Spleen (tissue), 11 donors: ENCODE results near the gene UHRF1. TPM values are rescaled to one million over a fixed set of nuclear protein-coding genes. Genes with fewer than 3 reads are reported as not detected.

Source experiments
- DNase-seq: peaks from one replicate; pipeline ENCODE4 v3.0.0-alpha.2; 2020
- H3K27ac ChIP-seq, 8 donors: fragments of 200-600 bp; sonication (generic) in 7 of 8; 1 replicate in 4 of 8; 2 replicates in 4 of 8; pipeline versions ENCODE4 v1.5.0 to v1.8.0; 2016 to 2021; ENCODE audit warnings: inconsistent platforms in 4 of 8, mild to moderate bottlenecking in 4 of 8, moderate library complexity in 1 of 8
- H3K27me3 ChIP-seq, 7 donors: fragments of 200-600 bp; sonication (generic) in 6 of 7; replicated peaks in 1 of 7; 1 replicate in 4 of 7; 2 replicates in 3 of 7; pipeline versions ENCODE4 v1.5.0 to v1.8.0; 2016 to 2021; ENCODE audit warnings: inconsistent platforms in 3 of 7, mild to moderate bottlenecking in 1 of 7
- H3K36me3 ChIP-seq, 6 donors: fragments of 200-600 bp; sonication (generic) in 5 of 6; 1 replicate in 4 of 6; 2 replicates in 2 of 6; pipeline versions ENCODE4 v1.5.0 to v1.8.0; 2016 to 2021; ENCODE audit warnings: inconsistent platforms in 2 of 6
- H3K4me1 ChIP-seq, 6 donors: fragments of 200-600 bp; sonication (generic) in 5 of 6; 1 replicate in 3 of 6; 2 replicates in 3 of 6; pipeline versions ENCODE4 v1.5.0 to v1.8.0; 2016 to 2021; ENCODE audit warnings: inconsistent platforms in 3 of 6
- H3K4me3 ChIP-seq, 8 donors: fragments of 200-600 bp; sonication (generic) in 7 of 8; 1 replicate in 4 of 8; 2 replicates in 4 of 8; pipeline versions ENCODE4 v1.5.0 to v1.8.0; 2016 to 2021; ENCODE audit warnings: inconsistent platforms in 4 of 8, mild to moderate bottlenecking in 4 of 8, moderate library complexity in 2 of 8
- H3K9me3 ChIP-seq, 8 donors: fragments of 200-600 bp; sonication (generic) in 7 of 8; 1 replicate in 4 of 8; 2 replicates in 4 of 8; pipeline versions ENCODE4 v1.5.0 to v1.8.0; 2016 to 2021; ENCODE audit warnings: inconsistent platforms in 4 of 8
- POLR2A ChIP-seq, 3 donors: fragments of 450-650 bp; IDR thresholded peaks; one replicate each; pipeline ENCODE4 v1.5.1; 2017; ENCODE audit warnings: antibody characterized with exemption in 3 of 3, mild to moderate bottlenecking in 1 of 3
- POLR2AphosphoS5 ChIP-seq, 3 donors: sonication (generic); formaldehyde crosslinking; IDR thresholded peaks; one replicate each; pipeline ENCODE4 v1.5.1; 2017; ENCODE audit warnings: antibody characterized with exemption in 3 of 3
- WGBS, 5 donors: extraction: QIAGEN DNeasy Blood & Tissue Kit in 3 of 5; methylation state at CpG; one replicate each; pipeline versions ENCODE4 v1.1.5 to v1.1.7; 2013 to 2018; 5-methylcytosine and 5-hydroxymethylcytosine counted together
- intact Hi-C: fragments of 100-400 bp; cut with DNase I; formaldehyde crosslinking; loops from one replicate; pipeline ENCODE4 v1.15.0; 2023; ENCODE audit warnings: low total_unique reads
- polyA plus RNA-seq, 3 donors: library from polyadenylated mRNA; stranded (reverse); fragments of 200-250 nt; gene quantifications; one replicate each; pipeline ENCODE4 v1.2.1, GENCODE V29; 2013
- total RNA-seq, 7 donors: library from RNA; depleted of rRNA in 3 of 7; stranded (reverse); fragments of >200 nt in 3 of 7; fragmentation: NEBNext Ultra II Directional in 4 of 7; extraction: Animal tissue kit (Norgen Biotek cat#: 25700) in 4 of 7; gene quantifications; one replicate each; pipeline versions ENCODE4 v1.1.0 to v1.2.1, GENCODE V29; 2016 to 2021
- TF ChIP-seq, protein P1 (sequence below), 11 experiments: fragments of 200-600 bp in 7 of 11; fragments of 450-650 bp in 4 of 11; sonication (generic) in 4 of 11; IDR thresholded peaks in 8 of 11; conservative IDR thresholded peaks in 3 of 11; 1 replicate in 7 of 11; 2 replicates in 4 of 11; pipeline versions ENCODE4 v1.4.0 to v1.8.0; 2016 to 2021; ENCODE audit warnings: antibody characterized with exemption in 11 of 11, inconsistent platforms in 4 of 11, mild to moderate bottlenecking in 1 of 11
- donor health status: healthy with polysubstance abuse.
- donor health status: DM: no; HTN: no; CAD: no; lungs with moderate emphysema.
- donor health status: DM: no; HTN: no; CAD: no.
- donor health status: Bipolar disorder and iron deficiency.
- donor health status: healthy.
- donor health status: DM: no; HTN: no; CAD: no.
- donor health status: DM: yes; HTN: yes; CAD: no.

The UHRF1 gene
- total and polyA plus RNA-seq, 10 donors, result 1.5 to 10.8 (median 4.6) TPM

DNA sequence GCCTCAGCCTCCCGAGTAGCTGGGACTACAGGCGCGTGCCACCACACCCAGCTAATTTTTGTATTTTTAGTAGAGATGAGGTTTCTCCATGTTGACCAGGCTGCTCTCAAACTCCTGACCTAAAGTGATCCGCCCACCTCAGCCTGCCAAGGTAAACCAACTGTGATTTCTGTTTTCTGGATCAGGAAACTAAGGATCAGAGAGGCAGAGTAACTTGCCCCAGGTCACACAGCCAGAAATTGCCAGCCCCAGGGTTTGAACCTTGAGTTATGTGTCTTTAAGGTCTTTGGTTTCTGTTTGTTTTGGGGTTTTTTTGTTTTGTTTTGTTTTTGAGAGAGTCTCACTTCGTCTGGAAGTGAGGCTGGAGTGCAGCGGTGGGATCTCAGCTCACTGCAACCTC, 37.6 kb upstream of the UHRF1 start:
- no peak overlapping the region for H3K4me3 ChIP-seq
- peaks cover 0 to 48% (median 19%) of the 10 kb centered on the region in 6 donors for H3K4me1 ChIP-seq
- H3K27me3 ChIP-seq, result no peaks in the 10 kb centered on the region
- intact Hi-C loops, result loop anchor here (5.0 kb wide), 2 partner anchors 41 to 161 kb away; no protein-coding TSS in a partner anchor
- TF ChIP-seq POLR2A (IDR thresholded peaks at IDR 0.05) (no peak), POLR2AphosphoS5 (IDR thresholded peaks at IDR 0.05) (no peak)
- TF ChIP-seq, protein P1, sequence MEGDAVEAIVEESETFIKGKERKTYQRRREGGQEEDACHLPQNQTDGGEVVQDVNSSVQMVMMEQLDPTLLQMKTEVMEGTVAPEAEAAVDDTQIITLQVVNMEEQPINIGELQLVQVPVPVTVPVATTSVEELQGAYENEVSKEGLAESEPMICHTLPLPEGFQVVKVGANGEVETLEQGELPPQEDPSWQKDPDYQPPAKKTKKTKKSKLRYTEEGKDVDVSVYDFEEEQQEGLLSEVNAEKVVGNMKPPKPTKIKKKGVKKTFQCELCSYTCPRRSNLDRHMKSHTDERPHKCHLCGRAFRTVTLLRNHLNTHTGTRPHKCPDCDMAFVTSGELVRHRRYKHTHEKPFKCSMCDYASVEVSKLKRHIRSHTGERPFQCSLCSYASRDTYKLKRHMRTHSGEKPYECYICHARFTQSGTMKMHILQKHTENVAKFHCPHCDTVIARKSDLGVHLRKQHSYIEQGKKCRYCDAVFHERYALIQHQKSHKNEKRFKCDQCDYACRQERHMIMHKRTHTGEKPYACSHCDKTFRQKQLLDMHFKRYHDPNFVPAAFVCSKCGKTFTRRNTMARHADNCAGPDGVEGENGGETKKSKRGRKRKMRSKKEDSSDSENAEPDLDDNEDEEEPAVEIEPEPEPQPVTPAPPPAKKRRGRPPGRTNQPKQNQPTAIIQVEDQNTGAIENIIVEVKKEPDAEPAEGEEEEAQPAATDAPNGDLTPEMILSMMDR (IDR thresholded peaks at IDR 0.05 in 8 of 11, conservative IDR thresholded peaks at IDR 0.05 in 3 of 11), result no peak
- DNase-seq, result no peak
- no peaks in the 10 kb centered on the region for H3K36me3 ChIP-seq
- WGBS, 5 donors, result 71 to 88% (median 77%) methylated on average over 6 of the region's 6 CpGs
- H3K27ac ChIP-seq, result no peak overlapping the region
- H3K9me3 ChIP-seq, result no peaks in the 10 kb centered on the region

GRCh38 chr19:4873930-4874329, 35.4 kb upstream of the UHRF1 start:
- DNase-seq, result no peak
- no peak overlapping the region for H3K27ac ChIP-seq
- intact Hi-C loops, result loop anchor here (5.0 kb wide), 2 partner anchors 38 to 158 kb away; no protein-coding TSS in a partner anchor

GRCh38 chr19:4877753-4878490, 31.4 kb upstream of the UHRF1 start:
- DNase-seq, result peak; percentile 75
- intact Hi-C loops, result no loop called here
- Histone ChIP-seq H3K36me3 (no peaks in the 10 kb centered on the region), H3K4me3 (no peak overlapping the region), H3K27ac (peak overlapping the region in 1 of 8 donors; percentile 13), H3K27me3 (peaks cover 0 to 16% (median 8%) of the 10 kb centered on the region in 7 donors), H3K4me1 (peaks cover 4 to 24% (median 12%) of the 10 kb centered on the region in 6 donors), H3K9me3 (no peaks in the 10 kb centered on the region)
- WGBS, 5 donors, result 26 to 58% (median 55%) methylated on average over 17 to 30 of the region's 30 CpGs
- TF ChIP-seq POLR2AphosphoS5 (IDR thresholded peaks at IDR 0.05) (peak in 1 of 3 donors; percentile 38), POLR2A (IDR thresholded peaks at IDR 0.05) (no peak)
- TF ChIP-seq, protein P1 (IDR thresholded peaks at IDR 0.05 in 8 of 11, conservative IDR thresholded peaks at IDR 0.05 in 3 of 11), result no peak

More at GRCh38 chr19:4873930-4874329, 35.4 kb upstream of the UHRF1 start:
- Histone ChIP-seq H3K4me1 (peaks cover 4 to 46% (median 24%) of the 10 kb centered on the region in 6 donors), H3K36me3 (no peaks in the 10 kb centered on the region), H3K4me3 (no peak overlapping the region), H3K9me3 (no peaks in the 10 kb centered on the region), H3K27me3 (peaks cover 0 to 16% (median 8%) of the 10 kb centered on the region in 7 donors)
- TF ChIP-seq POLR2A (IDR thresholded peaks at IDR 0.05) (no peak), POLR2AphosphoS5 (IDR thresholded peaks at IDR 0.05) (no peak)
- TF ChIP-seq, protein P1 (IDR thresholded peaks at IDR 0.05 in 8 of 11, conservative IDR thresholded peaks at IDR 0.05 in 3 of 11), result no peak
- WGBS, 5 donors, result 82 to 98% (median 88%) methylated on average over 3 of the region's 3 CpGs

GRCh38 chr19:4878491-4878968, 30.8 kb upstream of the UHRF1 start:
- Histone ChIP-seq H3K36me3 (no peaks in the 10 kb centered on the region), H3K4me3 (no peak overlapping the region), H3K27me3 (peaks cover 0 to 16% (median 8%) of the 10 kb centered on the region in 7 donors), H3K4me1 (peaks cover 4 to 24% (median 12%) of the 10 kb centered on the region in 6 donors), H3K9me3 (no peaks in the 10 kb centered on the region), H3K27ac (peak overlapping the region in 1 of 8 donors; percentile 13)
- no peak for DNase-seq
- peak in 1 of 3 donors; percentile 20 for TF ChIP-seq POLR2AphosphoS5 (IDR thresholded peaks at IDR 0.05)
- TF ChIP-seq, protein P1 (IDR thresholded peaks at IDR 0.05 in 8 of 11, conservative IDR thresholded peaks at IDR 0.05 in 3 of 11), result no peak
- 8 to 24% (median 13%) methylated on average over 14 to 23 of the region's 23 CpGs for WGBS, 5 donors
- intact Hi-C loops, result no loop called here
